Muscle of back (tissue), 11 donors: ENCODE measurements around the gene UBE2G1. TPM values are rescaled to one million over a fixed set of nuclear protein-coding genes. Genes with fewer than 3 reads are reported as not detected.

ENCODE experiments used
- DNase-seq, 3 donors: peaks; one replicate each; pipeline versions ENCODE4 v3.0.0 to v3.0.0-alpha.2; 2013
- polyA plus RNA-seq, 10 donors: library from polyadenylated mRNA; unstranded; fragments of 120-200 nt; gene quantifications; one replicate each; pipeline ENCODE4 v1.2.1, GENCODE V29; 2013; ENCODE audit not compliant: insufficient read length in 10 of 10

UBE2G1 gene
- polyA plus RNA-seq, 10 donors: 53.2 to 89.2 (median 67.6) TPM

DNA sequence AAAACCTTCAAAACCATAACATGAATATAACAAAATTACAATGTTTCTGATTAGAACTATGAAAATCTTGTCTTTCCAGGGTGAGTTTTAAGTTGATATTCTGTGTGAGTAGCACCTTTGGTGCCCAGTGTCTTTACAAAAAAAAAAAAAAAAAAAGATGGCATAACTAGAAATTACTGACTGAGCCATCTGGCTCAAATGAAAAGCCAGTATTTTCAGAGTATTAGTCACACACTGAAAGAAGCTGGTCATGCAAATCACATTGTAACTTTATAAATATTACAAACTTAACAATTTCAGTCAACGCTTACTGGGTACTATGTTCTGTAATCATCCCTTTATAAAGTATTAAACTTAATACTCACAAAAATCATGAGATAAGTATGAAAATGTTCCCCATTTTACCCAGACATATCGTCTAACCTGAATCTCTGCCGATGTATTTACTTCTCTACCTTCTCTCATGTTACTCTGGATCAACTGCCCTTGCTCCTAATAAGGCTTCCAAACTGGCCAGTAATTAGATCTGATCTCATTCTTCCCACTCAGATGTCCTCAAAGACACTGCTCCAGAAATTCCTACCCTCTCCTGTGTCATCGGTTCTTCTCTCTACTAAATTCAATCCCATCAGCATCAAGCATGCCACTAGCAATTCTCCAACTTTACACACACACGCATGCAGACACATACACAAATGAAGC is 25.4 kb downstream of the UBE2G1 start:
- peak in 1 of 3 donors; percentile 48 for DNase-seq

DNA sequence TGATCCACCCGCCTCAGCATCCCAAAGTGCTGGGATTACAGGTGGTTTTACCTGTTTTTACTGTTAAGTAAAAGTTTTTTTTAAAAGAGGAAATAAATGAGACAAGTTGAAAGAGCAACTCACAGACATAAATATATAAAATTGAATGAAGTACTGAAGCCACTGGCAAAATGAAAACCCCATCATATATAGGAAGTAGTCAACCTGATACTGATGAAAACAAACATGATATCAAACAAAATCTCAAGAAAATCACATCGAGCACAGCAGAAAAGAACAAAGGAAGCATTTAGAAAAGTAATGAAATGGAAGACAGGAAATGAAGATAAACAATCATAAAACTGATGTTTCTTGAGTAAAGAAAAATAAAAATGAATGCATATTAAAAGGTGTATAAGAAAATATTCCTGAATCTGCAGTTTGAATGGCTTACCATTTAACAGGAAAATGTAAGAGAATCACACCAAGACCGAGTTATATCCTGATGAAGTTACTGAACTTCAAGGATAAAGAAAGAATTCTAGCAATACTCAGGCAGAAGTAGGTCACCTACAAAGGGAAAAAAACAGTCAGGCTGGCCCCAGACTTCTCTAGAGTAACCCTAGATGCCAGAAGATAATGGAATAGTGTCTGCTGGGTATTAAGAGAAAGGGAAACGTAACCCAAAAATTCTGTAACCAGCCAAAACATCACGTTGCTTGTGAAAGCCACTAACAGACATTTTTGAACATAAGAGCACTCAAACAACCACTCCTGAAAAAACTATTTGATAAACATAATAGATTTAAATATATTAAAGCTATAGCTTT is 31.5 kb downstream of the UBE2G1 start:
- DNase-seq: no peak

GRCh38 chr17:4334332-4334731 is 32.1 kb downstream of the UBE2G1 start:
- no peak for DNase-seq

- DNase-seq: no peak
These were observed 33.4 kb downstream of the UBE2G1 start for GRCh38 chr17:4333041-4333440.

DNA sequence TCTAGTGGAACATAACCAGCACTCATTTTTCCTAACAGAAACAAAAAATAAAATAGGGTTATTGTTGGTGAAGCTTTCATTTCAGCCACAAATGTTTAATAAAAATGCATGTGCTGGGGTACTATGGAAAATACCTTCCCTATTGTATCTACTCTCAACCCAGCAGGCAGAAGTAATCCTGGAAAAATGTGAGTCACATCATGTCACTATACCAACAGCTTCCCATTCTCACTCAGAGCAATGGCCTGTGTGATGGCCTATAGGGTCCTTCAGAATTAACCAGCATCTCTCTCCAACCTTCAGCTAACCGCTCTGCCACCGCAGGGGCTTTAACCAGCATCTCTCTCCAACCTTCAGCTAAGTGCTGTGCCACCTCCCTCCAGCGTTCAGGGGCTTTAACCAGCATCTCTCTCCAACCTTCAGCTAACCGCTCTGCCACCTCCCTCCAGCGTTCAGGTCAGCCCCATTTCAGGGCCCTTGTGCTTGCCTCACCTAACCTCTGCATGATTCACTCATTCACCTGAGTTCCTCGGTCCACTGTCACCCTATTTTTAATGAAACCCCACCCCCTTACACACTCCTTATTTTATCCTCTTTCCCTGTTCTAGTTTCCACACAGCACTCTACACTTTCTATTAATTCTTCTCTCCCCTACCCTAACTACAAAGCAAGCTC is 34.0 kb downstream of the UBE2G1 start:
- DNase-seq: no peak

DNA sequence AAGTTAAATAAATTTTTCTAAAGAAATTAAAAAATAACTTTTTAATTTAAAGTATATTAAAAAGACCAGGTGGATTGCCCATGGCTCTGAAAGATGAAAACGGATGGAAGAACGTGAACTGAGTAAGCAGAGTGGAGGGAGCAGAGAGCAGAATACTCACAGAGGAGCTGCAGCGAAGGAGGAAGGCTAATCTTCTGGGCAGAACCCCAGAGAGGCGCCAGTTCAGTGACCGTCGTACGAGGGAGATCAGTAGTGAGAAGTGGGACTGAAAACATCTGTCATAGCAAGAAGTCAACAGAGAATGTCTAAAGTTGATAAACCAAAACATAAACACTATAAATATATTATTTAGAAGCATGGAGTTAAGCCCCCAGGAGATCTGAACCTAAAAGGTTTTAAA is 34.9 kb downstream of the UBE2G1 start:
- no peak for DNase-seq

- peak in 1 of 3 donors; percentile 93 for DNase-seq
These were observed 36.6 kb downstream of the UBE2G1 start for GRCh38 chr17:4329838-4330237.

GRCh38 chr17:4327606-4328005 is 38.9 kb downstream of the UBE2G1 start:
- DNase-seq: peak in 1 of 3 donors; percentile 72

GRCh38 chr17:4326608-4327007 is 39.9 kb downstream of the UBE2G1 start:
- no peak for DNase-seq

GRCh38 chr17:4326112-4326511 is 40.4 kb downstream of the UBE2G1 start:
- no peak for DNase-seq

DNA sequence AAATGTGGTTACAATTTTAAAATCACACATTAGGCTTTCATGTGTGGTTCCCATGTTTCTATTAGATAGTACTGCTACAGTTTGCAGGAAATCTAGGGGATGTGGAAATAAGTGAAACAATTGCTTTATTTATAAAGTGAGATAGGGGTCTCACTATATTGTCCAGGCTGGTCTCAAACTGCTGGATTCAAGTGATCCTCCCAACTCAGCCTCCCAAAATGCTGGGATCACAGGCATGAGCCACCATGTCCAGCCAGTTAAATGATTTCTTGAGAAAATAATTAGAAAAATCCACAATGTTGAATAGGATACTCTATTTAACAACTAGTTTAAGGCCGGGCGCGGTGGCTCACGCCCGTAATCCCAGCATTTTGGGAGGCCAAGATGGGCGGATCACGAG is 42.0 kb downstream of the UBE2G1 start:
- no peak for DNase-seq

DNA sequence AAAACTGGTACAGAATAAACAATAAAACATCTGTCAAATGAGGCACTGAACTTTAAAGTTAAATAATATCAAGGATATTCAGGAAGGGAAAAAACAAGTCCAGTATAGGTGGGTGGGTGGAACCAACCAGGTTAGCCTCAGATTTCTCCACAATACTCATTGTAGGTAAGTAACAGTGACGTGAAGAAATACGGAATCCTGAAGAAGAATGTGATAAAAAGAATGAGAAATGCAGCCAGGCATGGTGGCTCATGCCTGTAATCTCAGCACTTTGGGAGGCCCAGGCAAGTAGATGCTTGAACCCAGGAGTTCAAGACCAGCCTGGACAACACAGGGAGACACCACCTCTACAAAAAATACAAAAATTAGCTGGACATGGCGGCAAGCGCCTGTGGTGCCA is 47.3 kb downstream of the UBE2G1 start:
- no peak for DNase-seq

DNA sequence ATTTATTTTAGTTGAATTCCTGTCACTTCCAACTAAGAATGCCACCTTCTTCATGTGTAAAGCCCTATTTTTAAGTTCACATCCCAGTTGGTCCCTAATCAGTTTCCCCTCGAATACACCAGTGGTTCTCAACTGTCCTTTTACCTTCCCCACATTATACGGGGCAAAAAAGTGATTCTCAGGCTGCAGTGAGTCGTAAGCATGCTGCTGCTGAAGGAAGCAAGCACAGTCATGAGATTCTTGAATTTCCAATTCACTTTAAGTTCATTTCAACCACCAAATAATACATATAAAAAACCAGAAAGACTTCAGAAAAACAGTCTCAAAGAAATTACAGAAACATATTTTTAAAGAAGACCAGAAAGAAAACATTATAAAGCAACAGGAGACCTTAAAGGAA is 47.9 kb downstream of the UBE2G1 start:
- DNase-seq: no peak

GRCh38 chr17:4318186-4318585 is 48.3 kb downstream of the UBE2G1 start:
- DNase-seq: no peak

DNA sequence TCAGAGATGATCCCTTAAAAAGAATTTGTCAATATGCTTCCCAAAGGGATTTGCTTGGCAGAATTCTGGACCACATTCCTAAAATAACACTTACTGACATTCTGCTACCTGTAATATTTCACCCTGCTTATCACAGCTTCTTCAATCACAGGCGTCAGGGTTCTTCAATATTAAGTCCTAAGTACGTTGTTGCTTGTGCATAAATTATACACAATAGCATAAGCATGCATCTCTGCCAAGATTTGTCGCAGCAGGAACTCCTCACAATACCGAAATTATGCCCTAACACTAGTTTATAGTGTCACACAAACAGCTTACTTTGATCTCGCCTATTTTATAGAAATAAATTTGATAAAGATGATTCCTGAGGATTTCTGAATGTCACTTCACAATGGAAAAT is 48.9 kb downstream of the UBE2G1 start:
- peak in 1 of 3 donors; percentile 26 for DNase-seq

- no peak for DNase-seq
These were observed 49.8 kb downstream of the UBE2G1 start for GRCh38 chr17:4316648-4317047.

GRCh38 chr17:4314618-4315017 is 51.9 kb downstream of the UBE2G1 start:
- no peak for DNase-seq

- no peak for DNase-seq
These were observed 52.3 kb downstream of the UBE2G1 start for GRCh38 chr17:4314179-4314578.

GRCh38 chr17:4313221-4314114 is 53.0 kb downstream of the UBE2G1 start:
- DNase-seq: no peak

DNA sequence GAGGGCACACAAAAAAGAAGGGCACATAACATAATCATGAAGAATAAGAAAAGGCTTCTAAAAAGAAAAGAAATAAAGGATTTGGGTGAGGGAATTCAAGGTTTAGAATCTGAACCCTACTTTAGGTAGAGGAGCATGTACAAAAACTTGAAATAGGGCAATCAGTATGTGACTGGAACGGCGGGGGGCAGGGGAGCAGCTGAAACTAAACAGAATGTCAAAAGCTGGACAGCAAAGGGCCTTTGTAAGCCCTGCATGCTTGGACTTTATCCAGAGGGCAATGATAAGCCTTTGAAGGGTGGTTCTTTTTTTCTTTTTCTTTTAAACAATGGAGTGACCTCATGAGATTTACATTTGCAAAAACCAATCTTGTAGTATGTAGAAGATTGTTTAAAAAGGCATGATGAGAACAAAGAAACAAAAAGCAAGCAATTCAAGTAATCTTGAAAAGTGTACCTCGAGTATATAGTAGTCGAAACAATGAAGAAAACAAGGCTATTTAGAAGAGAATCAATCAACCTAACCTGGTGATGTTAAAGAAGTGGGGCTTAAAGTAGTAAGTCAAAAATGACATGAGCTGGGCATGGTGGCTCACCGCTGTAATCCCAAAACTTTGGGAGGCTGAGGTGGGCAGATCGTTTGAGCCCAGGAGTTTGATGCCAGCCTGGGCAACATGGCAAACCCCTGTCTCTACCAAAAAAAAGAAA is 56.0 kb downstream of the UBE2G1 start:
- DNase-seq: no peak

DNA sequence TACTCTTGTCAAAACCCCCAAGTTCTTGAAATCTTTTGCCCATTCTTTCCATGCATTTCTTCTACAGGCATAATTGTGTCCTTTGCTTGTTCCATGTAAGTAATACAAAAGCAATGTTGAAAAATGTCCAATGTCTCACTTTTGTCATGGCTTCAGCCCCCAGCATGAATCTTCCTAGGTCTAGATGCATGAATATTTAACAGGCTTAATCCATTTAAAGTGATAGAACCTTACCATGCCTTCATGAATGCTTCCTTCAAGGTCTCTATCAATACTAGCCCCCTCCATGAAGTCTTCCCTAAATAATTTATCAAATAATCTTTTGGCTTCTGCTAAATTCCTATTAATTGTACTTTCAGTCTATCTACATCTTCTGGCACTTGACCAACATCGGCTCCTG is 56.6 kb downstream of the UBE2G1 start:
- DNase-seq: no peak
